Astrocyte of the hippocampus (primary cell): ENCODE results near the gene ZC3H7A.

Source experiments
- DNase-seq: peaks from one replicate; pipeline ENCODE4 v3.0.0; 2011; ENCODE audit warnings: low read depth, low spot score

Gene ZC3H7A

DNA sequence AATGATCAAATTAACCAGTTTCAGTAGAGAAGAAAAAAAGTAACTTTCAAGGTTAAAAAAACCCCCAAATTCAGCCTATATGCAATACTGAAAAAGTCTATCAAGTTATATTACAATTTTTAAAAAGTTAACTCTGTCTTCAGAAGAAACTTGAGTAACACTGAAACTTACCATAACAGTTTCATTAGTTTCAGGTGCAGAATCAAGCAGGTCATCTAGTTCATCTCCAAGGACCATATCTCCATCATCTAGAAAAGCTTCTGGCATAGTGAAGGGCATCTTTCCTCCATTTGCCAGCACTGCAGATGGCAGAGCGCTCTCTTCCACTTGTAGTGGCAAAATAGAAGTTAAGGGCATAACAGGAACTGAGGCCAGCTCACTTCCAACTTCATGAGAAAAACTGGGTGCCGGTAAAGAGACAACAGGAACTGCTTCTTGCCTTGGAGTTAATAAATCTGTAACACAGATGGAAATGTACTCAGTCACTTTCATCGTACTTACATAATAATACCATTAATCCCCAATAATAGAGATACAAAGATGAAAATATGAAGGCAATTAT lies 22.9 kb downstream of the ZC3H7A start:
- DNase-seq: no peak

GRCh38 chr16:11768849-11769248 lies 28.2 kb downstream of the ZC3H7A start:
- DNase-seq: no peak

DNA sequence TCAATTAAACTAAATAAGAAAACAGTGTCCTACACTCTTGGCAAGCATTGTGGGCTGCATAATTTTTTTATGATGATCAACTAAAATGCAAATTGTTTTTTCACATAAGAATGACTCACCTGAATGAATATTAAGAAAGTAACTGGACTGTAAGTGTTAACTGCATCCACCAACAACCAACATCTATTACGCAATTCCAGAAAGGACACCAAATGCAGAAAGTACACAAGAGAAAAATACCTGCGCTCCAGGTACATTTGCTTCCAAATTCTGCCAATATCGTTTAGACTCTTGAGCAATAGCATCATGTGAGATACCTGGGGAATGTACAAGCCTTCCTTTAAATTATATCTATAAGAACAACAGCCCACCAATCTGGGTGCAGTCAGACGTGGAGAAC lies 34.6 kb downstream of the ZC3H7A start:
- no peak for DNase-seq

DNA sequence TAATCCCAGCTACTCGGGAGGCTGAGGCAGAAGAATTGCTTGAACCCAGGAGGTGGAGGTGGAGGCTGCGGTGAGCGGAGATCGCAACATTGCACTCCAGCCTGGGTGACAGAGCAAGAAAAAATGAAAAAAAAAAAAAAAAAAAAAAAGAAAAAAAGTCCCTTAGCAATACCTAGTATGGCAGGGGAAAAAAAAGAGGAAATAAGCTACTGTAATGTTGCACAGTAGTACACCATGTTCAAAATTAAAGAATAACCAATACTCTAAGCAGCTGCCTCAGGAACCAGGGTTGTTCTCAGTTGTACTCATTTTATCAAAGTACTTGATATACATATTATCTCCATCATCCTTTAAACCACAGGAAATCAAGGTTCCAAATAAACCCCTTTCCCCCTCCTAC lies 37.1 kb downstream of the ZC3H7A start:
- no peak for DNase-seq

DNA sequence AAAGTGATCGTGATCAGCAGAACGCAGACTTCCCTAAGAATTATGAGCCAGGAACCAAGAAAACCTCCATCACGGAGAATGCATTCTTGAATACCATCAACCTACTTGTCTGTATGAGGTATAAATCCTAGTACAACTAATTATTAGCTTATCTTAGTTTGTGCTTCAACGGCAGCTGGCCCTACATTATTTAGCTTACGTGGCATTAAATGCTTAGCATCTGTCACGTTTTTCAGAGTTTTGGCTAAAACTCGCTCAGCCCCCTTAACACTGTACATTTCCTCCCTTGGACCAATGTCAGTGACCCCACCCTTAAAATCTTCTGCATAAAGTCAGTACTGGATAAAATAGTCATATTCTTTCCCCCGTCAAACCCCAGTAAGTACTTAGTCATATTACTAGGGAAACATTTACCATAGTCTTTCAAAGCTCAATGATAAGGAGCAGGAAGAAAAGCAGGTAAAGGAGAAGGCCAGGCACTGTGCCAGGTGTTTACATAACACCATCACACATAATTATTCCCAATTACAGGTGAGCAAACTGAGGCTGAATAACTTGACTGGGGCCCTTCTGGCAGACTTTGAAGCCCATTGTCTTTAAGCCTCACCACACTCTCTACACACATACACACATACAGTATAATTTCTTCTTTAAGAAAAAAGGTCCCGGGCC lies 37.8 kb downstream of the ZC3H7A start:
- DNase-seq: no peak

DNA sequence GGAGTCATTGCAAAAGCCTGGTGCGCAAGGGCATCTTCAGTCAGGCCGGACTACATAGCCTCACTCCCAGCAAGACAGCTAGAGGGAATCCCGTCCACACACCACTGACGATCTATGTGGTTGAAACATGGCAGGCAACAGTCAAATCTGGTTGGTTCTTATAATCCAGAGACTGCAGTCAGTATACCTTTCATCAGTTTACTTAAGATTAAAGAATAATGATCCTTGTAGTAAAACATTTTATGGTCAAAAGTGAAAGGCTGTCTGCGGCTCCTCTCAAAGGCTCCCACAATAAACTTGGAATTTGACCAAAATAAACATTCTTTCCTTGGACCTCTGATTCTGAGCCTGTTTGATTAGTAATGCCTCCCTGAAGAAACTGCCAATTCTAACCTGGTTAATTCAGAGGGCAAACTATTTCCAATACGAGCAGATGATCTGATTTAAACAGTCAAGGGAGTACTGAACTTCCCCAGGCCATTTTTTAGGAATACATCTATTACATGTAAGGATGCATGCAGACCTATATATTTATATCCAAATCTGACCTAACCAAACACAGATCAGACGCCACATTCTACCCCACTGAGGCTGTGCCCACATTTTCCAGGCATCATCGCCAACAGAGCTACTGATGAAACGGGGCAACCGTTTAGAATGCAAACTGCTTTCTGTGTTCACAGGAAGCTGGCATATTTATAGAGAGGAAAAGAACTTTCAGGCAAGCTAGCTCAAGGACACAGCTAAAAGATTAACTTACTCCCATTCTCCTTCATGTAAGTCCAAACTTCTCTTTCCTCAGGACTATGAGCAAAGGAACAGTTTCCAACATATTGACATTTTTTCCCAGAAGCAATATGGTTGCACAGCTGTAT lies 39.1 kb downstream of the ZC3H7A start:
- peak; percentile 89 for DNase-seq

DNA sequence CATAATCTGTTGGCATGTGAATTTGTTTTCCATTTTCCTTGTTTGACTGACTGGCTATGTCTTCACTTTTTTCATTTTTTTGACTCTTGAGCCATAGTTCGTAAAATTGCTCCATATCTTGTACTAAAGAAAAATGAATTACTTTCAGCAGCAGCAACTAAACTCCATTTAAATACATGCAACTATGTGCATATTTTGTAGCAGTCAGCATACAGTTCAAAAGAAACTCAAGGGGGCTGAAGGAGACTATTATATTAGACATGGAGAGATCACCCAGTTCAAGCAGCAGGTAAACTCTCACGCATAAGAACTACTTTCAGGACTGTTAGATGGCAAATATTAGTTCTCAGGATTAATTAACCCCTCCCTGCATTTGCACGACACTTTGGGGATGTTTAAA lies 40.8 kb downstream of the ZC3H7A start:
- no peak for DNase-seq

DNA sequence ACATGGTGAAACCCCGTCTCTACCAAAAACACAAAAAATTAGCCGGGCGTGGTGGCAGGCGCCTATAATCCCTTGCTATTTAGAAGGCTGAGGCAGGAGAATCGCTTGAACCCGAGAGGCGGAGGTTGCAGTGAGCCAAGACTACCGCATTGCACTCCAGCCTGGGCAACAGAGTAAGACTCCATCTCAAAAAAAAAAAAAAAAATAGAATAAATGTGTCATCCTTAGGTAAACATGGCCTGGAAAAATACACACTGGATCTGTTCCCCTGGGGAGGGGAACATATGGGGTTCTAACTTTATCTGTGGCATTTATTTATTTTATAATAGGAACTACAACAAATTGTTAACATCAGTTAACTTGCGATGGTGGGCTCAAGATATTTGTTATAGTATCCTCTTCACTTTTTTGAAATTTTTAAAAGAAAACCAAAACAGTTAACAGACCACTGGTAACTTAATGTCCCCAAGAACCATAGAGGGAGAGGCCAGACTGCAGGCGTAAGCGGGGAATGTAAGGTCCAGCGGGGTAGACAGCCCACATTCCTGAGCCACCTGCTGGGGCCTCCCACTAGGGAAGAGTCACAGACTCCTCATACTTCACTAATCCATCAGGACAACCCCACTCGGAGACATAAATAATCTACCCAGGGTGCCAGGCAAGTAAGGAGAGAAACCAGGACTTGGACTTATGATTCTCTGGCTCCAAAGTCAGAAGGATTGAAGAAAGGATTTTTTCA lies 41.9 kb downstream of the ZC3H7A start:
- DNase-seq: no peak

- DNase-seq: no peak
Measured at GRCh38 chr16:11752856-11753255, 44.2 kb downstream of the ZC3H7A start.

DNA sequence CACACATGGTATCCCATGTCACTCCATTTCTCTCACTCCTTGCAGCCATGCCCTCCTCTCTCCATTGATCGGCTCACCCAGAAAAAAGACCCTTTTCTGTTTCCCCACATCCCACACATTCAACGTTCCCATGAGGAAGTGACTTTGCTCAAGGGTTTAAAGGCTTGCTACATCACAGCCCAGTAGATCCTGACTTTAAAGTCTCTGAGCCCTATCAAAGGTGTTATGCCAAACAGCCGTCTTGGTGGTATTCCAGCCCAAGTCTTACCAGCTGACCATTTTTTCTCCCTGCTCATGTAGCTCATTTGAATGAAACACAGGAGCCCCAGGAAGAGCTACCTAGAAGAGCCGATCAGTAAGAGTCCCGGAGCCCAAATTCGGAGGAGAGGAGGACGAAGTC lies 47.0 kb downstream of the ZC3H7A start:
- DNase-seq: no peak

GRCh38 chr16:11748404-11749254 lies 48.4 kb downstream of the ZC3H7A start:
- no peak for DNase-seq

DNA sequence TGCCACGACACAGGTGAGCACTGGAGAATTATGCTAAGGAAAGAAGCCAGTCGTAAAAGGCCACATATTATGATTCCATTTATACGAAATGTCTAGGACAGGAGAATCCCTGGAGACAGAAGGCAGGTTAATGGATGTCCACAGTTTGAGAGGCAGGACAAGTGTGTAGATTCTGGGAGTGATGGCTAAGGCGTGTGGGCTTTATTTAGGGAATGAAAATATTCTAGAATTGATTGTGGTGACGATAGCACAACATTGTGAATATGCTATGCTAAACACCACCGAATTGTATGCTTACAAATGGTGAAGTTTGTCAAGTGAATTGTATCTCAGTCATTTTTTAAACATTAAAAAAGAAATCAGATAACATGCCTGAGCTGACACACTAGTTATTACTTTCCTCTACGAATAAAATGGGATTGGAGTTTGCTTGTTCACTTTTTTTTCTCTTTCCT lies 49.1 kb downstream of the ZC3H7A start:
- no peak for DNase-seq

DNA sequence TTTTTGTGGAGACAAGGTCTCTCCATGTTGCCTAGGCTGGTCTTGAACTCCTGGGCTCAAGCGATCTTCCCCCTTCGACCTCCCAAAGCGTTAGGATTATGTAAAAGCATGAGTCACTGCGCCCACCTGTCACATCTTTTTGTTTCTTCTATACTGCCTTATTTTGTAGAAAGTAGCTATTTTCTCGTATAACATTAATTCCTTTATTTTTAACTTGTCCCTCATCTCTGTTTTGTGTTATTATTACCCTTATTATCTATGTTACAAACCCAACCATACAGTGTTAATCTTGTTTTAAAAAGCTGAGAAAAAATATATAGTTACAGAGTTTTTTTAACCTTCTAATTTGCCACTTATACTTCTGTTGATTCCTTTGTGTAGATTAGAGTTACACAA lies 53.0 kb downstream of the ZC3H7A start:
- no peak for DNase-seq

GRCh38 chr16:11743308-11744074 lies 53.6 kb downstream of the ZC3H7A start:
- no peak for DNase-seq

- peak; percentile 99 for DNase-seq
Measured at GRCh38 chr16:11742536-11743307, 54.3 kb downstream of the ZC3H7A start, which contains the start of gene TXNDC11. TSS of gene TXNDC11 (minus strand) at chr16:11742857. CDS start at chr16:11742730, 127 bp downstream.

- no peak for DNase-seq
Measured at GRCh38 chr16:11742093-11742535, 54.9 kb downstream of the ZC3H7A start.

GRCh38 chr16:11740567-11740966 lies 56.5 kb downstream of the ZC3H7A start:
- no peak for DNase-seq

DNA sequence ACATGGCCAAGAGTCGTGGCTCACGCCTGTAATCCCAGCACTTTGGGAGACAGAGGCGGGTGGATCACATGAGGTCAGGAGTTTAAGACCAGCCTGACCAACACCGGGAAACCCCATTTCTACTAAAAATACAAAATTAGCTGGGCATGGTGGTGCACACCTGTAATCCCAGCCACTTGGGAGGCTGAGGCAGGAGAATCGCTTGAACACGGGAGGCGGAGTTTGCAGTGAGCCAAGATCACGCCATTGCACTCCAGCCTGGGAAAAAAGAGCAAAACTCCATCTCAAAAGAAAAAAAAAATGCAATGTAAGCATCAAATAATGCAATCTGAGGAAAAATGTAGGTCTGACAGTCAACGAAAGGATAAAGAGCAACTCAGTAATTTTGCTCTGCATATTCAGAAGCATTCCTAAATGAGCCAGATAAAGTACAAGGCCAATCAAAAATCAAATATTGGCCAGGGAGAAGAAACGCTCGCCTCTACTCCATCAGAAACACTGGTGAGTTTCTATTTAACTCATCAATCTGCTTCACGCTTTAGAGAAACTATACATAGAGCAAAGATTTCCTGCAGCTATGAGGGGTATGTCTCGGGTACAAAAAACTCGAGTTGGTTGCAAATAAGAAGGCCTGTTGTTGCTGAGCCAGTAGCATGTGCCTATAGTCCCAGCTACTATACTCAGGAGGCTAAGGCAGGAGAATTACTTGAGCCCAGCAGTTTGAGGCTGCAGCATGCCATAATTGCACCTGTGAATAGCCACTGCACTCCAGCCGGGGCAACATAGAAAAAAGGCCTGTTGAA lies 58.1 kb downstream of the ZC3H7A start:
- no peak for DNase-seq
